NCI-H226 (cell line): ENCODE data around the gene FAS.
"Not testable (repeated sequence)": the region's sequence is repeated elsewhere in the genome, so short reads cannot be mapped to it uniquely, and the experiment has no call there.

Experiments used
- DNase-seq: peaks from one replicate; pipeline ENCODE4 v3.0.0-alpha.2; 2015

Gene FAS

DNA sequence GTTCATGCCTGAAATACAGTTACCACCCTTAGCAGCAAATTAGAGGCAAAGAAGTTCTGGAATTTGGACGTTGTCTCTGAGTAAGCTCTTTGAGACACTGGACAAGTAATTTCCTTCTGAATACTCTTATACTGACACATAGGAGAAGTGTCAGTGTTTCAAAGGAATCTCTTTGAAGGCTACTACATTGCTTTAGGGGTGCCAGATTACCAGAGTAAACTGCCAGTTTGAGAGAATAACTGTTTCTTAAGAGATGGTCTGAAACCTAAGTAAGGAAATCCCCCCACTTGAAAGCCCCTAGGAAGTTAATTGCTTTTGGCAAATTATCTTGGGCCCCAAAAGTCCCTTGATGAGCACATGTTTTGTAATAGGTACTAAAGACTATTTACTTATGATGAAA, 3.4 kb downstream of the FAS start:
- DNase-seq: peak; percentile 51

GRCh38 chr10:88995156-88995876, 4.7 kb downstream of the FAS start:
- no peak for DNase-seq

DNA sequence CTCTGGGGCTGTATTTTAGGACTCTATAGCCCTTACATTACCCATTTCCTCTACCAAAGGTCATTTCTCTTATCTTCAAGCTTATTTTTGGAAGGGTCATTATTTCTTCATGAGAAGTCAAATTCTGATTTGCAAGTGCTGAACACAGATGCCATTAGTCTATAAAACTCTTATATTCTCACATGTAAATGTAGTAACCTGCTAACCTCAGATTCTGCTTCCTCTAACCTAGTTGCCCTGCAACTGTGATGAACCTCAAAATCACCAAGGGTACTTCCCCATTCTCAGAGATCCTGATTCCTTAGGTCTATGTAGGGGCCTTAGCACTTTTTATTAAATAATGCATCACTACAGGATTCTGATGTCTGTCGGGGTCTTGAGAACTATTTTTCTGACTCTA, 6.3 kb downstream of the FAS start:
- DNase-seq: no peak

DNA sequence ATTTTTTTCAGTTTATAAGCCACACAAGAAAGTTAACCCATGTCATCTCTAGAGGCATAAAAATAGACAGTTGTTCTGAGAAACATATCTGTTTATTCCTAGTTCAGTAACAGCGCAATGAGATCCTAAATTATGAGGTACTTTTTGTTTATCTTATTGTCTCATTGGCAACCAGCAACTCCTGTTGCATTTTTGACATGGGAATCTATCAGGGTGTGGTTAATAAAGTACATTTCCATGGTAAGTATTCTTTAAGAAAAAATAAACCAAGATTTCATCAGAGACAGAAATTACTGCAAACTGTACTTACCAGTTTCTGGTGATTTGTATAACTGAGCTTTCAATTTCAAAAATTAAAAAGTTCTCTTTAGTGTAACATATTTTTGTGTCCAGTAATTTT, 9.0 kb downstream of the FAS start:
- DNase-seq: peak; percentile 23

- no peak for DNase-seq
These were observed 10.6 kb downstream of the FAS start for GRCh38 chr10:89001024-89001728.

GRCh38 chr10:89001729-89002072, 11.1 kb downstream of the FAS start:
- DNase-seq: no peak

DNA sequence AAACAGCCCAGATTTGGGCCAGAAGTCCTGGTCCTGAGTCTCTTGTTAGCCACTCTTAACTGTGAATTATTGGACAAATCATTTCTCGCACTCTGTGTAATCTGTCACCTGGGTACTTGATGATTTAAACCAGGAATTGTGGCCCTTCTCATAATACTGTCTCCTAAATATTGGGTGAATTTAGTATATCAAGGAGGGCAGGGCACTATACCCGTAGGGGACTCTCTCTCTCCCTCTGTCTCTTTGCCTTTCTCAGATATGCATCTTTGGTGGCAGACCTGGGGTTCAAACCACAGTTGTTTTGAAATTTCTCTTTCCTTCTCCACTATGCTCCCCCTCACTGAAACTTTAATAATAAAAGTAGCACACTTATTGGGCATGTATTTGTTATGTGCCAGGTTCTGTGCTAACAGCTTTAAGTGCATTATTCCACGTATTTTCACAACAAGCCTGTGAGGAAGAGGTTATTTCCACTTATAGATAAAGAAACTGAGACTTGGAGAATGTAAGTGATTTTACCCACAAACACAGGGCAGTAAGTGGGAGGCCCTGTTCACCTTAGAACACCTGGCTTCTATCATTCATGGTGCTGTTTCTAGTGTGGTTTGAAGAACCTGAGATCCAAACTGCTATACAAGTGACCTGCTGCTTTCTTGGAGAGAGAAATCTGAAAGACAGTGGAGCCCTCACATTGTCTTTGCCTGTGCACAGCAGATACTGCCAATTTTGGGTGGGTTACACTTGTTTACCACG, 11.8 kb downstream of the FAS start:
- DNase-seq: no peak

DNA sequence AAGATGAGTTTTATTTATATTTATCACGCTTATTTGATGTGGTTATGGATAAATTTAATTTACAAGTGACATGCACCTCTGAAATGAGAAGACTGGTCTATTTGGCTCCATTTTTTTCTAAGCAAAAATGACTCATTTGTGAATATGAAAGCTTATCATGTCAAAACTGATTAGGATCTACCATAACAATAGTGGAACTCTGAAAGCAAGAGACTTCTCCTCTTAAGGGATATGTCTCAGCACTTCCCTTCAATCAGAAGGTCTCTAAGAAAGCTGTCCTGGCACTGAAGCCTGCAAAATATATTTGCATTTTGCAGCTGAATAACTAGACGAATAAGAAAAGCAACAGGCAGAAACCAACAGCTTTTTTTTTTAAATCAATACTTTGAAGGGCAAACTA, 12.7 kb downstream of the FAS start:
- DNase-seq: no peak

DNA sequence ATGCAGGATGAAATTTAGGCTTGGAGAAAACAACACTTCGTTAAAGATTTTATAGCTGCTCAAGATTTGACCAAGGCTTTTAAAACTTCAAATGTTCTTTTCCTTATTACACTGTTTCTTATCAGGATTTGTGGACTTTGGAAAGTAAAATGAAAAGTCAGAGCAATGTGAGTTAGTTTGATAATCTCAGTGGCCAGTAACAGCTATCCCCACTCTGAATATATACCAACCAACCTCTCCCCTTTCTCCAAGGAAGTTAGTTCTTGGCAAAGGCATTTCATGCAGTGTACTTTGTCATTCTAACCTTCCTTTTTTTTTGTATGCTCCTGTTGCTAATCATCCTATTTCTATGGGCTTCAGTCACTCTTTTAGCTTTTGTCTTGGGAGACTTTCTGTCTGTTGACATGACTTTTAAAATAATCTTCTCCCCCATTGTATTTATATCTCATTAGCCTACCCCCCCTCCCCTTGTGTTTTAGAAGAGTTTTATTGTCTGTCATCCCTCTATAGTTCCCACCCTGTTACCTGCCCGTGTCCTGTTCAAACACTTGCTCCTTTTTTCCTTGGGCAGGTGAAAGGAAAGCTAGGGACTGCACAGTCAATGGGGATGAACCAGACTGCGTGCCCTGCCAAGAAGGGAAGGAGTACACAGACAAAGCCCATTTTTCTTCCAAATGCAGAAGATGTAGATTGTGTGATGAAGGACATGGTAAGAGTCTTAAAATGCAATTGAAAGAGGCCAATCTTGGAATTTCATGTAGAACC, 16.7 kb downstream of the FAS start:
- no peak for DNase-seq

- DNase-seq: not testable (repeated sequence)
These were observed 28.2 kb downstream of the FAS start for GRCh38 chr10:89018700-89019346.

GRCh38 chr10:89019569-89020327, 29.1 kb downstream of the FAS start:
- no peak for DNase-seq

- not testable (repeated sequence) for DNase-seq
These were observed 30.9 kb downstream of the FAS start for GRCh38 chr10:89021526-89021925.

GRCh38 chr10:89022734-89023133, 32.1 kb downstream of the FAS start:
- peak; percentile 87 for DNase-seq

- DNase-seq: no peak
These were observed 34.9 kb downstream of the FAS start for GRCh38 chr10:89025453-89025852.

- DNase-seq: no peak
These were observed 38.6 kb downstream of the FAS start for GRCh38 chr10:89029181-89029580.

DNA sequence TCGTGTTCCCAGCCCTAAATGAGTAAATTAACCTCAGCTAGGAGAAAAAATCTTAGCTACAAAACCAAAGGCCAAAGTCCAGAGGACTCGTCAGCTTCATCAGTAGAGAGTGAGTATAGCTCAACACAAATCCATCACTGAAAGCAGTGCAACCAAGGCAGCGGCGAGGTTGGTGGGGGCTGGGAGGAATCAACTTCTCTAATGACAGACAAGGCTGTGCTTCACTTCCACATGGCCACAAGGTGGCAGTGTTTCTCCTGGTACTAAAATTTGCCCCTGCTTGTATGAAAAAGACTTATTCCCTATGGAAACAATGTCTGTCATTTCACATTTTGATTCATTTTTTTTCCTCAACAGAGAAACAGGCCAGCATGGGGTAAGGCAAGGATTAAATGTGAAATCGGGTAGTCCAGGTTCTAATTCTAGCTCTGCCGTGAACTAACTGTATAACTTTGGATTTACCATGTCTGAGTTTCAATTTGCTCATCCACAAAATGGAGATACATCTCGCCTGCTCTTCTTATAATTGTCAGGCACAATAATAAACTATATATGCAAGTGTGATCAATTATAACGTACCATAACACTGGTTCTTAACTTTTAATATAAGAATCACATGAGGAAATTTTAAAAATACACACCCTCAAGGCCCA, 39.3 kb downstream of the FAS start:
- peak; percentile 40 for DNase-seq

DNA sequence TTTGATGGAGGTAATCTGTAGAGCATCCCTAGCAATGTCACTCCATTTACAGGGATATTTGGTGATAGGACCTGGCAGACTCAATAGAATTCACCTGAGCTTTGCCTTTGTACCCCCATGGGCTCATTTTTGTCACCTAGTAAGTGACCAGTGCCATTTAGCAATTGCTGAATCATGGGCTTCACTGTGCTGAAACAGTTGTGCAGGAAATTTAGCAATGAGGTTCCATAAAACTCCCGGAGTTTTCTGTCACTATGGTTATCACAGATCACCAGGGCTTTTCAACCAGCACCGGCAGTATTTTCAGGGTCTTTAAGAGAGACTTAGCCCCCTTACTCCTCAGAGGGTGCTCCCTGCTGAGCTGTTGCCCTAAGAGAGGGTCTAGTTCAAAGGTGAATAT, 40.2 kb downstream of the FAS start:
- no peak for DNase-seq

GRCh38 chr10:89032141-89032891, 41.7 kb downstream of the FAS start:
- peak; percentile 61 for DNase-seq

DNA sequence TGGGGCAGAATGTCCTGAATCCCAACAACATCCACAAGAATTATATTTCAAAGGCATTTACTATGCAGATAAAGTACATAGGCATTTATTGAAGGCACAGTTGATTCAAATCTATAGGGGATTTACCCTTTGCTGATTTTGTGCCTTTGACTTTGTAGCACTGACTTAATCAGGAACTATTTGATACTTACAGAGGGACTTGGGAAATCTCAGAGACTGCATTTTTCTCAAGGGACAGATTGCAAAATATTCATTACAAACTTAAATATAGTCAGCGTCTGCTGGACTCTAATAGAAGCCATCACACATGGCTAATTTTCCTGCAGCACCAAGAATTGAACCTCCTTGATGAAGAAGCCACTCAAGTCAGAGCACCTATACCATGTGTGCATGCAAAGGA, 44.9 kb downstream of the FAS start:
- no peak for DNase-seq

DNA sequence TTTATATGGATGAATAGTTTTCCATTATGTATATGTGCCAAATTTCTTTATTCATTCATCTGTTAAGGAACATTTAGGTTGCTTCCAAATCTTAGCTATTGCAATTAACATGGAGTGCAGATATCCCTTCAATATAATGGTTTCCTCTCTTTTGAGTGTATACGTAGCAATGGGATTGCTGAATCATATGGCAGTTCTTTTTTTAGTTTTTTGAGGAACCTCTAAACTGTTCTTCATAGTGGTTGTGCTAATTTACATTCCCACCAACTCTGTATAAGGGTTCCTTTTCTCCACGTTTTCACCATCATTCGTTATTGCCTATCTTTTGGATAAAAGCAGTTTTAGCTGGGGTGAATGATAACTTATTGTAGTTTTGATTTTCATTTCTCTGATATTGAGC, 46.5 kb downstream of the FAS start:
- no peak for DNase-seq

GRCh38 chr10:89042562-89042961, 52.0 kb downstream of the FAS start:
- peak; percentile 11 for DNase-seq
